Right lobe of liver (tissue), 6 donors: ENCODE measurements around the gene PSMA4. TPM values are rescaled to one million over a fixed set of nuclear protein-coding genes. Genes with fewer than 3 reads are reported as not detected.

Source experiments
- ATAC-seq, 4 donors: fragments of 200-7000 bp; cut with Tn5 transposase; one replicate each; pipeline ENCODE4 v1.9.1; 2020; ENCODE audit warnings: mild to moderate bottlenecking in 4 of 4, moderate library complexity in 4 of 4
- DNase-seq, 3 donors: peaks; one replicate each; pipeline ENCODE4 v3.0.0-alpha.2; 2020
- H3K27ac ChIP-seq, 3 donors: fragments of 200-600 bp; one replicate each; pipeline ENCODE4 v1.8.0; 2022
- H3K27me3 ChIP-seq, 2 donors: fragments of 200-600 bp; one replicate each; pipeline ENCODE4 v1.8.0; 2022
- H3K36me3 ChIP-seq, 4 donors: fragments of 200-600 bp; sonication (generic) in 1 of 4; one replicate each; pipeline versions ENCODE4 v1.5.1 to v1.8.0; 2017 to 2022; ENCODE audit warnings: control low read depth in 1 of 4
- H3K4me1 ChIP-seq, 4 donors: fragments of 200-600 bp; sonication (generic) in 1 of 4; one replicate each; pipeline versions ENCODE4 v1.5.1 to v1.8.0; 2017 to 2022; ENCODE audit warnings: control low read depth in 1 of 4
- H3K4me3 ChIP-seq, 3 donors: fragments of 200-600 bp; one replicate each; pipeline ENCODE4 v1.8.0; 2022
- H3K9me3 ChIP-seq, 4 donors: fragments of 200-600 bp; sonication (generic) in 1 of 4; one replicate each; pipeline versions ENCODE4 v1.5.1 to v1.8.0; 2017 to 2022; ENCODE audit warnings: control low read depth in 1 of 4
- CTCF ChIP-seq, 4 donors: fragments of 200-600 bp in 3 of 4; fragments of 450-650 bp in 1 of 4; IDR thresholded peaks; one replicate each; pipeline versions ENCODE4 v1.5.1 to v1.8.0; 2016 to 2022; ENCODE audit warnings: antibody characterized with exemption in 4 of 4, mild to moderate bottlenecking in 2 of 4
- POLR2A ChIP-seq: fragments of 450-650 bp; IDR thresholded peaks from one replicate; pipeline ENCODE4 v1.6.1; 2017; ENCODE audit warnings: antibody characterized with exemption, mild to moderate bottlenecking
- WGBS: methylation state at CpG from one replicate; pipeline ENCODE4 v1.1.6; 2018; ENCODE audit warnings: low coverage, low lambda C conversion rate; ENCODE audit not compliant: insufficient coverage; ENCODE audit errors: missing lambda C conversion rate; 5-methylcytosine and 5-hydroxymethylcytosine counted together
- intact Hi-C, 2 donors: fragments of 100-400 bp; cut with DNase I; formaldehyde crosslinking; loops; one replicate each; pipeline versions ENCODE4 v1.11.2 to v1.14.1; 2022
- total RNA-seq, 6 experiments: library from RNA; depleted of rRNA in 2 of 6; stranded (reverse); fragments of >200 nt in 2 of 6; fragmentation: NEBNext Ultra II Directional in 3 of 6; extraction: Animal tissue kit (Norgen Biotek cat#: 25700) in 3 of 6; gene quantifications; one replicate each; pipeline versions ENCODE4 v1.1.0 to v1.2.4, GENCODE V29; 2016 to 2023
- donor health status: DM: no; HTN: yes; CAD: no.
- donor health status: DM: no; HTN: no; CAD: no.
- donor health status: DM: no; HTN: no; CAD: no.
- donor health status: DM: no; HTN: yes; CAD: no.
- donor health status: DM: no; HTN: yes; CAD: no.

Gene PSMA4
- total RNA-seq, 6 experiments from 2014 or later: 66.1 to 147 (median 92.3) TPM

GRCh38 chr15:78565951-78566774 lies 25.9 kb downstream of the PSMA4 start:
- no peak for TF ChIP-seq CTCF (IDR thresholded peaks at IDR 0.05)
- no peak for TF ChIP-seq POLR2A
- intact Hi-C loops: no loop called here
- H3K4me3 ChIP-seq: peak overlapping the region; percentile 43 to 66 (median 45)
- H3K4me1 ChIP-seq: peaks cover 0 to 5% (median 0%) of the 10 kb centered on the region in 4 donors
- H3K27ac ChIP-seq: no peak overlapping the region
- WGBS: 5% methylated on average over 17 of the region's 19 CpGs
- no peaks in the 10 kb centered on the region for H3K27me3 ChIP-seq
- H3K36me3 ChIP-seq: no peaks in the 10 kb centered on the region
- DNase-seq (no peak), ATAC-seq (peak in 3 of 4 donors; percentile 10 to 34 (median 14))
- H3K9me3 ChIP-seq: no peaks in the 10 kb centered on the region

- intact Hi-C loops: no loop called here
- TF ChIP-seq CTCF (IDR thresholded peaks at IDR 0.05) (no peak), POLR2A (no peak)
- 61% methylated on average over 4 of the region's 4 CpGs for WGBS
Observed at GRCh38 chr15:78567531-78567930, 27.3 kb downstream of the PSMA4 start.

GRCh38 chr15:78570710-78571109 lies 30.5 kb downstream of the PSMA4 start:
- H3K27ac ChIP-seq: no peak overlapping the region

More at GRCh38 chr15:78567531-78567930, 27.3 kb downstream of the PSMA4 start:
- Histone ChIP-seq H3K27me3 (no peaks in the 10 kb centered on the region), H3K27ac (no peak overlapping the region), H3K9me3 (no peaks in the 10 kb centered on the region), H3K4me1 (peaks cover 0 to 5% (median 0%) of the 10 kb centered on the region in 4 donors), H3K4me3 (no peak overlapping the region), H3K36me3 (no peaks in the 10 kb centered on the region)
- DNase-seq: no peak
- ATAC-seq: no peak

GRCh38 chr15:78571382-78571781 lies 31.1 kb downstream of the PSMA4 start:
- 71% methylated on average over 4 of the region's 4 CpGs for WGBS
- TF ChIP-seq POLR2A (no peak), CTCF (IDR thresholded peaks at IDR 0.05) (no peak)
- H3K27me3 ChIP-seq: no peaks in the 10 kb centered on the region
- no peak overlapping the region for H3K27ac ChIP-seq
- DNase-seq (no peak), ATAC-seq (no peak)
- H3K4me1 ChIP-seq: no peaks in the 10 kb centered on the region
- intact Hi-C loops: no loop called here
- no peaks in the 10 kb centered on the region for H3K36me3 ChIP-seq
- H3K9me3 ChIP-seq: no peaks in the 10 kb centered on the region
- H3K4me3 ChIP-seq: no peak overlapping the region

More at GRCh38 chr15:78570710-78571109, 30.5 kb downstream of the PSMA4 start:
- ATAC-seq (no peak), DNase-seq (no peak)
- Histone ChIP-seq H3K27me3 (no peaks in the 10 kb centered on the region), H3K36me3 (no peaks in the 10 kb centered on the region), H3K4me1 (peaks cover 0 to 5% (median 0%) of the 10 kb centered on the region in 4 donors), H3K9me3 (no peaks in the 10 kb centered on the region), H3K4me3 (no peak overlapping the region)
- TF ChIP-seq CTCF (IDR thresholded peaks at IDR 0.05): no peak
- no peak for TF ChIP-seq POLR2A
- intact Hi-C loops: no loop called here
- 63% methylated on average over 2 of the region's 2 CpGs for WGBS
